HL-60 (cell line): ENCODE results near the gene HCRTR1.

Experiments used
- DNase-seq, 2 experiments: peaks; one replicate each; pipeline ENCODE4 v3.0.0-alpha.2; 2010 to 2020; ENCODE audit warnings: low read depth in 1 of 2, low spot score in 1 of 2
- H3K27ac ChIP-seq: fragments of 250-450 bp; sonication (Bioruptor Pico); replicated peaks from 2 replicates; pipeline ENCODE4 v1.5.1; 2020; ENCODE audit warnings: mild to moderate bottlenecking, moderate library complexity
- H3K27me3 ChIP-seq: fragments of 250-450 bp; sonication (Bioruptor Pico); 2 replicates; pipeline ENCODE4 v1.5.1; 2021; ENCODE audit warnings: mild to moderate bottlenecking, moderate library complexity; ENCODE audit not compliant: insufficient read depth, poor library complexity, severe bottlenecking
- H3K4me3 ChIP-seq: replicated peaks from 2 replicates; pipeline ENCODE4 v1.5.1; 2011; ENCODE audit warnings: mild to moderate bottlenecking, control low read depth, low read length; ENCODE audit not compliant: insufficient read depth
- CTCF ChIP-seq: IDR thresholded peaks from one replicate; pipeline ENCODE4 v1.5.1; 2011; ENCODE audit warnings: low read length, control low read depth, inconsistent platforms; ENCODE audit not compliant: insufficient read depth
- GABPA ChIP-seq: IDR thresholded peaks from 2 replicates; pipeline ENCODE4 v1.6.1; 2012; ENCODE audit warnings: low read depth
- POLR2AphosphoS5 ChIP-seq: IDR thresholded peaks from 2 replicates; pipeline ENCODE4 v1.6.1; 2012; ENCODE audit warnings: low read depth
- REST ChIP-seq: IDR thresholded peaks from 2 replicates; pipeline ENCODE4 v1.6.1; 2012; ENCODE audit warnings: low read depth; ENCODE audit not compliant: insufficient replicate concordance
- SPI1 ChIP-seq: IDR thresholded peaks from 2 replicates; pipeline ENCODE4 v1.6.1; 2012; ENCODE audit warnings: low read depth, mild to moderate bottlenecking, borderline replicate concordance

Gene HCRTR1

GRCh38 chr1:31580891-31581603 is 36.4 kb upstream of the HCRTR1 start:
- no peak for TF ChIP-seq POLR2AphosphoS5
- TF ChIP-seq SPI1 = no peak
- no peak for TF ChIP-seq GABPA
- TF ChIP-seq CTCF = no peak
- TF ChIP-seq REST = no peak
- no peak for DNase-seq
- H3K4me3 ChIP-seq = no peak overlapping the region
- no peaks in the 10 kb centered on the region for H3K27me3 ChIP-seq
- no peak overlapping the region for H3K27ac ChIP-seq

GRCh38 chr1:31581821-31582810 is 35.4 kb upstream of the HCRTR1 start:
- DNase-seq = no peak
- H3K27ac ChIP-seq = no peak overlapping the region
- TF ChIP-seq GABPA = no peak
- no peak for TF ChIP-seq POLR2AphosphoS5
- no peak for TF ChIP-seq SPI1
- no peak for TF ChIP-seq CTCF
- TF ChIP-seq REST = no peak
- H3K4me3 ChIP-seq = no peak overlapping the region
- H3K27me3 ChIP-seq = no peaks in the 10 kb centered on the region

- TF ChIP-seq GABPA = no peak
- no peak for TF ChIP-seq REST
- no peak for TF ChIP-seq SPI1
- no peak for TF ChIP-seq POLR2AphosphoS5
- no peak for TF ChIP-seq CTCF
Observed at GRCh38 chr1:31583082-31583994, 34.2 kb upstream of the HCRTR1 start.

More at GRCh38 chr1:31583082-31583994, 34.2 kb upstream of the HCRTR1 start:
- DNase-seq = no peak
- H3K27me3 ChIP-seq = no peaks in the 10 kb centered on the region
- no peak overlapping the region for H3K27ac ChIP-seq
- H3K4me3 ChIP-seq = no peak overlapping the region
